UCSD-AML1 (cell line): ENCODE data around the gene GADD45G.

Experiments used
- DNase-seq: peaks from one replicate; lab custom pipeline; 2025; ENCODE audit not compliant: unreplicated experiment; lab: John Stamatoyannopoulos, UW

The GADD45G gene

GRCh38 chr9:89608641-89609335 lies 4.0 kb downstream of the GADD45G start:
- DNase-seq = no peak

- no peak for DNase-seq
Observed at GRCh38 chr9:89609426-89610006, 4.7 kb downstream of the GADD45G start.

GRCh38 chr9:89610391-89610925 lies 5.6 kb downstream of the GADD45G start:
- no peak for DNase-seq

- no peak for DNase-seq
Observed at GRCh38 chr9:89611425-89611824, 6.6 kb downstream of the GADD45G start.

- DNase-seq = no peak
Observed at GRCh38 chr9:89612566-89613278, 7.9 kb downstream of the GADD45G start.

- DNase-seq = no peak
Observed at GRCh38 chr9:89613912-89614892, 9.4 kb downstream of the GADD45G start.

GRCh38 chr9:89615661-89616060 lies 10.8 kb downstream of the GADD45G start:
- DNase-seq = no peak

- DNase-seq = no peak
Observed at GRCh38 chr9:89616411-89616810, 11.6 kb downstream of the GADD45G start.

GRCh38 chr9:89617978-89618377 lies 13.2 kb downstream of the GADD45G start:
- DNase-seq = no peak

GRCh38 chr9:89619019-89619418 lies 14.2 kb downstream of the GADD45G start:
- DNase-seq = no peak

- no peak for DNase-seq
Observed at GRCh38 chr9:89619424-89620138, 14.8 kb downstream of the GADD45G start.

- DNase-seq = no peak
Observed at GRCh38 chr9:89621031-89621430, 16.2 kb downstream of the GADD45G start.

GRCh38 chr9:89621676-89622075 lies 16.9 kb downstream of the GADD45G start:
- DNase-seq = no peak

GRCh38 chr9:89622933-89623861 lies 18.4 kb downstream of the GADD45G start:
- DNase-seq = no peak

- DNase-seq = no peak
Observed at GRCh38 chr9:89623925-89624420, 19.2 kb downstream of the GADD45G start.

- DNase-seq = no peak
Observed at GRCh38 chr9:89625721-89626687, 21.2 kb downstream of the GADD45G start.

- no peak for DNase-seq
Observed at GRCh38 chr9:89626741-89627265, 22.0 kb downstream of the GADD45G start.

- no peak for DNase-seq
Observed at GRCh38 chr9:89628601-89629000, 23.8 kb downstream of the GADD45G start.
